Fibroblast of the aortic adventitia (primary cell): ENCODE measurements around the gene OR2Z1. TPM values are rescaled to one million over a fixed set of nuclear protein-coding genes. Genes with fewer than 3 reads are reported as not detected.

ENCODE experiments used
- DNase-seq: peaks from one replicate; pipeline ENCODE4 v3.0.0-alpha.2; 2010; ENCODE audit warnings: low read depth
- H3K4me3 ChIP-seq: 2 replicates; pipeline ENCODE4 v1.5.1; 2011; ENCODE audit warnings: low read depth, mild to moderate bottlenecking, control low read depth, low read length, moderate library complexity
- total RNA-seq: library from RNA; depleted of rRNA; stranded (reverse); fragments of >200 nt; gene quantifications from 2 replicates; pipeline ENCODE4 v1.2.3, GENCODE V29; 2012; ENCODE audit warnings: low replicate concordance
- TF ChIP-seq, protein P1 (sequence below): IDR thresholded peaks from 2 replicates; pipeline ENCODE4 v1.5.1; 2011; ENCODE audit warnings: mild to moderate bottlenecking, low read length, control low read depth, inconsistent platforms; ENCODE audit not compliant: insufficient read depth

Gene OR2Z1
- total RNA-seq, 1 donor, result not detected

DNA sequence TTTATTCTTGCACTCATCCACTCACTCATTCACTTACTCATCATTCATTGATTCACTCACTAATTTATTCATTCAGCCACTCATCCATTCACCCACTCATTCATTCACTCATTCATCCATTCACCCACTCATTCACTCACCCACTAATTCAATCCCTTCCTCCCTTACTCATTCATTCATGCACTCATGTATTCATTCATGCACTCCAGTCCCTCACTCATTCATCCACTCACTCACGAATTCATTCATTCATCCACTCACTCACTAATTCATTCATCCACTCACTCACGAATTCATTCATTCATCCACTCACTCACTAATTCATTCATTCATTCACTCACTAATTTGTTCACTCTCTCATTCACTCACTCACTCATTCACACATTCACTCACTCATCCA, 39.0 kb upstream of the OR2Z1 start:
- TF ChIP-seq, protein P1, sequence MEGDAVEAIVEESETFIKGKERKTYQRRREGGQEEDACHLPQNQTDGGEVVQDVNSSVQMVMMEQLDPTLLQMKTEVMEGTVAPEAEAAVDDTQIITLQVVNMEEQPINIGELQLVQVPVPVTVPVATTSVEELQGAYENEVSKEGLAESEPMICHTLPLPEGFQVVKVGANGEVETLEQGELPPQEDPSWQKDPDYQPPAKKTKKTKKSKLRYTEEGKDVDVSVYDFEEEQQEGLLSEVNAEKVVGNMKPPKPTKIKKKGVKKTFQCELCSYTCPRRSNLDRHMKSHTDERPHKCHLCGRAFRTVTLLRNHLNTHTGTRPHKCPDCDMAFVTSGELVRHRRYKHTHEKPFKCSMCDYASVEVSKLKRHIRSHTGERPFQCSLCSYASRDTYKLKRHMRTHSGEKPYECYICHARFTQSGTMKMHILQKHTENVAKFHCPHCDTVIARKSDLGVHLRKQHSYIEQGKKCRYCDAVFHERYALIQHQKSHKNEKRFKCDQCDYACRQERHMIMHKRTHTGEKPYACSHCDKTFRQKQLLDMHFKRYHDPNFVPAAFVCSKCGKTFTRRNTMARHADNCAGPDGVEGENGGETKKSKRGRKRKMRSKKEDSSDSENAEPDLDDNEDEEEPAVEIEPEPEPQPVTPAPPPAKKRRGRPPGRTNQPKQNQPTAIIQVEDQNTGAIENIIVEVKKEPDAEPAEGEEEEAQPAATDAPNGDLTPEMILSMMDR, result no peak
- no peak for DNase-seq
- H3K4me3 ChIP-seq, result no peak overlapping the region

DNA sequence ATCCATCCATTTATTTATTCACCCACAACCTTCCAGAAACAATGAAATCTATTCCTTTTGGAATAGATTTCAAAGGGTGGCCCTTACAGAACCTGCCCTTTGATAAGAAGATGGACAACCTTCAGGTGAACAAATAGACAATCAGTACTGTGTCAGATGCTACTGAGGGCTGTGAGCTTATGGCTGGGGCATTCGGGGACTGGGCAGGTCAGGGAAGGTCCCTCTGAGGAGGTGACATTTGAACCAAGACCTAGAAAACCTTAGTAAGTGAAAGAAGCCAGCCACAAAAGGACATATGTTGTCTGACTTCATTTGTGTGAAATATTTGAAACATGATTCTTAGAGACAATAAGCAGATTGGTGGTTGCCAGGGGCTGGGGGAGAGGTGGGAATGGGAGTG, 38.5 kb upstream of the OR2Z1 start:
- TF ChIP-seq, protein P1, result no peak
- no peak overlapping the region for H3K4me3 ChIP-seq
- no peak for DNase-seq

DNA sequence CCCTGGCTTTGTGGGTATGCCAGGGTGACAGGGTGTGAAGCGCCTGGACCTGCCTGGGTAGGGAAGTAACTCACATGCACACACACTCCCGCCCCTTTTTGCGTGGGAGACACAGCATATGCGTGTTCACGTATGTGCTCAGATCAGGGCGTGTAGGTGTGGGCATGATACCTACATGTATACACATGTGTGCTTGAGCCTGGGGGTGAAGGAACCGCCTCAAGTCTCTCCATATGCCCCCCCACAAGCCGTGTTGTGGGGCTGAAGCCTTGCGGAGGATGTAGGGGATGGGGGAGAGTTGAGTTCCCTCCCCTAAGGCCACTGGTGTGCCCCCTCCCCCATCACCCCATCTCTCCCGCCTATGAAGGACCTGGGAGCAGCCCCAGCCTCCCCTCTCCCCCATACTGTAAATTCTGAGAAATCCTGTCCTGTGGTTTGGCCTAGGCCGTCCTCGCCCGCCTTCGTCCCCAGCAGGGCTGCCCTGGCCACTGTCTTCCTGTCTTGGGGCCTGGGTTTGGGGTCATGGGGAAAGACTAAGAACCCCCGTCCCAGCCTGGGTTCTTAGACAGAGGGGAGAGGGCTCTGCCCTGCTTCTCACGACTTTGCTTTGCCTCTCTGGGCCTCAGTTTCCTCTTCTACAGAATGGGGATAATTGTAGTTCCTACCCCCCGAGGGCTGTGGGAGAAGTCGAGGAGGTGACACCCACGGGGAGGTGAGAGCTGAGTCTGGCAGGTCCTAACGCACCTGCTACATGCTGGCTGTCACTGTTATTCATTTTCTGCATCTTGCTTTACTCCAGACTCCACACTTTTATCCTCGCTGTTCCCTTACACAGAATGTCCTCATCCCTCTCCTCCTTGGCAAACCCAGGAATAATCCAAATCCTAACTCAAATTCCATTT, 37.2 kb upstream of the OR2Z1 start:
- no peak for DNase-seq
- H3K4me3 ChIP-seq, result no peak overlapping the region
- TF ChIP-seq, protein P1, result no peak

DNA sequence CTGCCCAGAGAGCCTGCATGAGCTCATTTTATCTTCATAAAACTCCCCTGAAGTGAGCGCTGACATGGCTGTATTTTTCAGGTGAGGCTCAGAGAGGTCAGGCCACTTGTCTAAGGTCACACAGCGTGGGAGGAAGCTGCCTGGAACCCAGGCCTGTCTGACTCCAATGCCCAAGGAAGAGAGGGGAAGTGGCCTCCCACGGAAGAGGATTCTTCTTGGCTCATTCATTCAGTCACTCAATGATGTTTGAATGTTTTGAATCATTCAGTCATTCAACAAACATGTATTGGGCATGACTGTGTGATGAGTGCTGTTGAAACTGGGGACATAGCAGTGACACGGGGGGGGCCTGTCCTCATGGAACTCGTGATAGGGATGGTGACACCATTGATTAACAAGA, 34.9 kb upstream of the OR2Z1 start:
- TF ChIP-seq, protein P1, result no peak
- no peak for DNase-seq
- no peak overlapping the region for H3K4me3 ChIP-seq

DNA sequence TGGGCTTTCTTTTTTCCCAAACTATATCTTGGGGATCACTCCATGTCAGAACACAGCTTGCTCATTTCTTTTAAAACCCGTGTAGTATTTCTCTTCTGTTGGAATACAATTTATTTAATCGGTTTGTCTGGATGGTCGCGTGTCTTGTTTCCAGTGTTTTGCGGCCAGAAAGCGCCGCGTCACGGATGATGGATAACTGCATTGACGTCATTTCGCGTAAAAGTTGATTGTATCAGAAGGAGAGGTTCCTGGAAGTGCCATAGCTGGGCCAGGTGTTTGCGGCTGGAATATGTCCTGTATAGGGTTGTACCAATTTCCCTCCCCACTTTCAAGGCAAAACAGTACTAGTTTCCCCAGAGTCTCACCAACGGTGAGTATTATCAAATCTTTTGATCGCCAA, 32.5 kb upstream of the OR2Z1 start:
- no peak overlapping the region for H3K4me3 ChIP-seq
- DNase-seq, result no peak
- TF ChIP-seq, protein P1, result no peak

DNA sequence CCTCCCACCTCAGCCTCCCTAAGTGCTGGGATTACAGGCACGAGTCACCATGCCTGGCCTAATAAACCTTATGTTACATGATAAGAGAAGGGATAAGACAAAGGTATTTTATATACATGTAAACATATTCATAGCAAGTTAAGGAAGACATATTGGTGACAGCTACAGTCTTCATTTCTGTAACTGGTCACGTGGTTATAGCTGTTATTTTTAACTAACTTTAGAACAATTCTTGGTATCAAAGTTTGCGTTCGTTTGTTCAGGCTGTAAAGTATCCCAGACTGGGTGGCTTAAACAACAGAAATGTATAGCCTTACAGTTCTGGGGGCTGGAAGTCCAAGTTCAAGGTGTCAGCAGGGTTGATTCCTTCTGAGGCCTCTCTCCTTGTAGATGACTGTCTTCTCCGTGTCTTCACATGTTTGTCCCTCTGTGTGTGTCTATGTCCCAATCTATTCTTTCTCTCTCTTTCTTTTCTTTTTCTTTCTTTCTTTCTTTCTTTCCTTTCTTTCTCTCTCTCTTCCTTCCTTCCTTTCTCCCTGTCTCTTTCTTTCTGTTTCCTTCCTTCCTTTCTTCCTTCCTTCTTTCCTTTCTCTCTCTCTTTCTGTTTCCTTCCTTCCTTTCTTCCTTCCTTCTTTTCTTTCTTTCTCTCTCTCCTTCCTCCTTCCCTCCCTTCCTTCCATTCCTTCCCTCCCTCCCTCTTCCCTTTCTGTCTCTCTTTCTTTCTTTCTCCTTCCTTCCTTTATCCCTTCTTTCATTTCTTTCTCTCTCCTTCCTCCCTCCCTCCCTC, 30.5 kb upstream of the OR2Z1 start:
- no peak overlapping the region for H3K4me3 ChIP-seq
- no peak for DNase-seq
- TF ChIP-seq, protein P1, result no peak
